Endodermal cell (in vitro differentiated cells): ENCODE results near the gene OGG1. TPM values are rescaled to one million over a fixed set of nuclear protein-coding genes. Genes with fewer than 3 reads are reported as not detected.

ENCODE experiments used
- DNase-seq: peaks from one replicate; pipeline ENCODE4 v3.0.0-alpha.2; 2017
- H3K27ac ChIP-seq: 2 replicates; pipeline ENCODE4 v1.5.1; 2013; ENCODE audit warnings: mild to moderate bottlenecking, low read depth, low read length, moderate library complexity
- H3K27me3 ChIP-seq: 2 replicates; pipeline ENCODE4 v1.6.1; 2013; ENCODE audit warnings: mild to moderate bottlenecking, low read length, moderate library complexity; ENCODE audit not compliant: insufficient read depth, control insufficient read depth, poor library complexity, severe bottlenecking
- H3K36me3 ChIP-seq: 2 replicates; pipeline ENCODE4 v1.7.0; 2013; ENCODE audit warnings: mild to moderate bottlenecking, low read length, moderate library complexity; ENCODE audit not compliant: control insufficient read depth, insufficient read depth
- H3K4me1 ChIP-seq: one replicate; pipeline ENCODE4 v1.7.0; 2013; ENCODE audit warnings: low read length; ENCODE audit not compliant: control insufficient read depth, insufficient read depth
- H3K4me3 ChIP-seq: 2 replicates; pipeline ENCODE4 v1.5.1; 2013; ENCODE audit warnings: mild to moderate bottlenecking, low read length, moderate library complexity
- H3K9ac ChIP-seq: 2 replicates; pipeline ENCODE4 v1.6.1; 2013; ENCODE audit warnings: mild to moderate bottlenecking, low read length, moderate library complexity; ENCODE audit not compliant: poor library complexity, severe bottlenecking; ENCODE audit errors: extremely low read depth
- H3K9me3 ChIP-seq: 2 replicates; pipeline ENCODE4 v1.6.1; 2013; ENCODE audit warnings: mild to moderate bottlenecking, low read length, moderate library complexity; ENCODE audit not compliant: control insufficient read depth
- H3K27ac Mint-ChIP-seq: 2 replicates; pipeline ENCODE4 v1.8.0; 2020; ENCODE audit warnings: mixed read lengths
- H3K27me3 Mint-ChIP-seq: 2 replicates; pipeline ENCODE4 v1.8.0; 2021; ENCODE audit warnings: mild to moderate bottlenecking, mixed read lengths; ENCODE audit not compliant: insufficient read depth
- H3K36me3 Mint-ChIP-seq: 2 replicates; pipeline ENCODE4 v1.8.0; 2020; ENCODE audit warnings: low read depth, mixed read lengths
- H3K4me1 Mint-ChIP-seq: 2 replicates; pipeline ENCODE4 v1.8.0; 2020; ENCODE audit warnings: mixed read lengths
- H3K4me3 Mint-ChIP-seq: 2 replicates; pipeline ENCODE4 v1.8.0; 2020; ENCODE audit warnings: mild to moderate bottlenecking, moderate library complexity, mixed read lengths
- H3K9me3 Mint-ChIP-seq: 2 replicates; pipeline ENCODE4 v1.8.0; 2020; ENCODE audit warnings: mild to moderate bottlenecking, mixed read lengths
- CTCF ChIP-seq: fragments of 200-600 bp; sonication (generic); conservative IDR thresholded peaks from 2 replicates; pipeline ENCODE4 v1.5.0; 2021; ENCODE audit warnings: antibody characterized with exemption, mild to moderate bottlenecking
- WGBS, 2 experiments: methylation state at CpG; one replicate each; pipeline versions ENCODE4 v1.1.5 to v1.1.7; 2013; ENCODE audit warnings: missing lambda C conversion rate in 2 of 2, mixed read lengths in 1 of 2; ENCODE audit not compliant: insufficient coverage in 1 of 2, insufficient read length in 1 of 2; 5-methylcytosine and 5-hydroxymethylcytosine counted together
- total RNA-seq, 2 donors: library from RNA; stranded (reverse); fragmentation: NEBNext Ultra II Directional in 1 of 2; extraction: Animal tissue kit (Norgen Biotek cat#: 25700) in 1 of 2; gene quantifications; 2 replicates in 1 of 2; 3 replicates in 1 of 2; pipeline ENCODE4 v1.2.1, GENCODE V29; 2021

The OGG1 gene
- total RNA-seq, 2 donors from 2014 or later, result 28.6 to 34.0 TPM

GRCh38 chr3:9785602-9786001 is 35.9 kb downstream of the OGG1 start:
- Histone ChIP-seq H3K9ac (no peak overlapping the region), H3K36me3 (peaks cover 71% of the 10 kb centered on the region), H3K4me3 (no peak overlapping the region), H3K27ac (no peak overlapping the region), H3K27me3 (no peaks in the 10 kb centered on the region), H3K9me3 (no peaks in the 10 kb centered on the region), H3K4me1 (no peaks in the 10 kb centered on the region)
- no peak overlapping the region for H3K4me3 Mint-ChIP-seq
- peaks cover 79% of the 10 kb centered on the region for H3K36me3 Mint-ChIP-seq
- no peaks in the 10 kb centered on the region for H3K9me3 Mint-ChIP-seq
- 85 to 93% methylated on average over 6 to 7 of the region's 7 CpGs for WGBS, 2 experiments
- no peak for DNase-seq
- no peaks in the 10 kb centered on the region for H3K4me1 Mint-ChIP-seq
- no peaks in the 10 kb centered on the region for H3K27me3 Mint-ChIP-seq
- no peak for TF ChIP-seq CTCF
- H3K27ac Mint-ChIP-seq, result no peak overlapping the region

- Mint-ChIP-seq H3K36me3 (peaks cover 74% of the 10 kb centered on the region), H3K9me3 (no peaks in the 10 kb centered on the region), H3K4me3 (no peak overlapping the region), H3K27ac (no peak overlapping the region), H3K4me1 (no peaks in the 10 kb centered on the region), H3K27me3 (no peaks in the 10 kb centered on the region)
- H3K9ac ChIP-seq, result no peak overlapping the region
- no peak overlapping the region for H3K4me3 ChIP-seq
- H3K9me3 ChIP-seq, result no peaks in the 10 kb centered on the region
- H3K27me3 ChIP-seq, result no peaks in the 10 kb centered on the region
- no peaks in the 10 kb centered on the region for H3K4me1 ChIP-seq
- TF ChIP-seq CTCF, result no peak
- DNase-seq, result no peak
- no peak overlapping the region for H3K27ac ChIP-seq
- WGBS, 2 experiments, result 81 to 93% methylated on average over 3 to 7 of the region's 7 CpGs
- H3K36me3 ChIP-seq, result peaks cover 75% of the 10 kb centered on the region
Observed at GRCh38 chr3:9786209-9786739, 36.5 kb downstream of the OGG1 start.

GRCh38 chr3:9786825-9787669 is 37.3 kb downstream of the OGG1 start:
- Mint-ChIP-seq H3K36me3 (peaks cover 70% of the 10 kb centered on the region), H3K9me3 (no peaks in the 10 kb centered on the region), H3K27ac (no peak overlapping the region), H3K4me1 (peaks cover 4% of the 10 kb centered on the region), H3K27me3 (no peaks in the 10 kb centered on the region), H3K4me3 (no peak overlapping the region)
- Histone ChIP-seq H3K4me1 (no peaks in the 10 kb centered on the region), H3K9me3 (no peaks in the 10 kb centered on the region), H3K36me3 (peaks cover 67% of the 10 kb centered on the region), H3K27ac (no peak overlapping the region), H3K9ac (no peak overlapping the region), H3K4me3 (no peak overlapping the region), H3K27me3 (no peaks in the 10 kb centered on the region)
- peak; percentile 67 for DNase-seq
- 85 to 91% methylated on average over 5 to 13 of the region's 13 CpGs for WGBS, 2 experiments
- TF ChIP-seq CTCF, result peak; percentile 78
